Activated CD8-positive, alpha-beta memory T cell treated with anti-CD3 and anti-CD28 coated beads for 24 hours (primary cell): ENCODE measurements around the gene HMGCL.
"Not testable (repeated sequence)": the region's sequence is repeated elsewhere in the genome, so short reads cannot be mapped to it uniquely, and the experiment has no call there.

Experiments
- DNase-seq: peaks from one replicate; pipeline ENCODE4 v3.0.0-alpha.2; 2020

The HMGCL gene

GRCh38 chr1:23825076-23825761 is at the start of gene HMGCL:
Gene HMGCL (minus strand): TSS chr1:23825429. CDS start chr1:23825415, 14 bp downstream.
- peak; percentile 94 for DNase-seq

GRCh38 chr1:23872421-23872820 is 47.2 kb upstream of the HMGCL start:
- DNase-seq: no peak

- no peak for DNase-seq
Observed at GRCh38 chr1:23869051-23869450, 43.8 kb upstream of the HMGCL start.

GRCh38 chr1:23868557-23869016 is 43.4 kb upstream of the HMGCL start:
- no peak for DNase-seq

- peak; percentile 95 for DNase-seq
Observed at GRCh38 chr1:23867895-23868556, 42.8 kb upstream of the HMGCL start, which contains the start of gene FUCA1. Gene FUCA1 (minus strand): TSS chr1:23868290. CDS start chr1:23868286, 4 bp downstream.

GRCh38 chr1:23867542-23867894 is 42.3 kb upstream of the HMGCL start:
- no peak for DNase-seq

- no peak for DNase-seq
Observed at GRCh38 chr1:23865543-23865930, 40.3 kb upstream of the HMGCL start.

- no peak for DNase-seq
Observed at GRCh38 chr1:23864801-23865542, 39.7 kb upstream of the HMGCL start.

- no peak for DNase-seq
Observed at GRCh38 chr1:23862640-23863039, 37.4 kb upstream of the HMGCL start.

- DNase-seq: no peak
Observed at GRCh38 chr1:23854568-23854967, 29.3 kb upstream of the HMGCL start.

- DNase-seq: not testable (repeated sequence)
Observed at GRCh38 chr1:23853124-23853523, 27.9 kb upstream of the HMGCL start.

- not testable (repeated sequence) for DNase-seq
Observed at GRCh38 chr1:23851406-23851805, 26.2 kb upstream of the HMGCL start.

GRCh38 chr1:23848673-23849616 is 23.7 kb upstream of the HMGCL start:
- no peak for DNase-seq

- not testable (repeated sequence) for DNase-seq
Observed at GRCh38 chr1:23847482-23848095, 22.4 kb upstream of the HMGCL start.

GRCh38 chr1:23845163-23845562 is 19.9 kb upstream of the HMGCL start:
- DNase-seq: no peak

GRCh38 chr1:23843644-23844043 is 18.4 kb upstream of the HMGCL start:
- no peak for DNase-seq

GRCh38 chr1:23838401-23838866 is 13.2 kb upstream of the HMGCL start:
- peak; percentile 90 for DNase-seq

- peak; percentile 57 for DNase-seq
Observed at GRCh38 chr1:23837908-23838307, 12.7 kb upstream of the HMGCL start.

GRCh38 chr1:23836037-23836436 is 10.8 kb upstream of the HMGCL start:
- DNase-seq: no peak

GRCh38 chr1:23834156-23834555 is 8.9 kb upstream of the HMGCL start:
- DNase-seq: not testable (repeated sequence)

- no peak for DNase-seq
Observed at GRCh38 chr1:23827717-23828116, 2.5 kb upstream of the HMGCL start.

GRCh38 chr1:23826590-23826989 is 1.4 kb upstream of the HMGCL start:
- DNase-seq: not testable (repeated sequence)
